DND-41 (cell line): ENCODE data around the gene SLC38A10.

Experiments used
- ATAC-seq: fragments of 200-7000 bp; cut with Tn5 transposase; 3 replicates; pipeline ENCODE4 v1.9.1; 2021; ENCODE audit warnings: low read depth; ENCODE audit not compliant: insufficient read depth
- DNase-seq: peaks from one replicate; pipeline ENCODE4 v3.0.0-alpha.2; 2020
- H2AFZ ChIP-seq: 2 replicates; pipeline ENCODE4 v1.6.0; 2012; ENCODE audit warnings: low read depth, low read length
- H3K27ac ChIP-seq: 2 replicates; pipeline ENCODE4 v1.5.1; 2012; ENCODE audit warnings: low read length, inconsistent platforms
- H3K27me3 ChIP-seq: fragments of 200-600 bp; sonication (generic); 2 replicates; pipeline ENCODE4 v1.6.0; 2012; ENCODE audit warnings: low read length, mild to moderate bottlenecking, inconsistent platforms; ENCODE audit not compliant: insufficient read depth, poor library complexity
- H3K36me3 ChIP-seq: 2 replicates; pipeline ENCODE4 v1.5.1; 2012; ENCODE audit warnings: low read length, inconsistent platforms; ENCODE audit not compliant: insufficient read depth
- H3K4me1 ChIP-seq: 2 replicates; pipeline ENCODE4 v1.5.1; 2012; ENCODE audit warnings: mild to moderate bottlenecking, low read length; ENCODE audit not compliant: insufficient read depth
- H3K4me2 ChIP-seq: 2 replicates; pipeline ENCODE4 v1.6.0; 2012; ENCODE audit warnings: mild to moderate bottlenecking, moderate library complexity, low read length, inconsistent platforms; ENCODE audit not compliant: insufficient read depth
- H3K4me3 ChIP-seq, 2 experiments: fragments of 200-600 bp in 1 of 2; shearing (Covaris generic) in 1 of 2; 2 replicates each; pipeline ENCODE4 v1.5.1; 2012 to 2016; ENCODE audit warnings: inconsistent platforms in 2 of 2, low read length in 2 of 2, mild to moderate bottlenecking in 2 of 2, low read depth in 1 of 2, moderate library complexity in 1 of 2
- H3K79me2 ChIP-seq: 2 replicates; pipeline ENCODE4 v1.6.0; 2012; ENCODE audit warnings: low read length, inconsistent platforms; ENCODE audit not compliant: insufficient read depth
- H3K9ac ChIP-seq: 2 replicates; pipeline ENCODE4 v1.6.0; 2012; ENCODE audit warnings: low read depth, mild to moderate bottlenecking, inconsistent platforms, low read length, moderate library complexity
- H3K9me3 ChIP-seq: 2 replicates; pipeline ENCODE4 v1.5.1; 2012; ENCODE audit warnings: low read length, moderate library complexity, mild to moderate bottlenecking, inconsistent platforms; ENCODE audit not compliant: insufficient read depth, severe bottlenecking
- H4K20me1 ChIP-seq: 2 replicates; pipeline ENCODE4 v1.6.0; 2012; ENCODE audit warnings: low read length; ENCODE audit not compliant: insufficient read depth
- CTCF ChIP-seq: IDR thresholded peaks from 2 replicates; pipeline ENCODE4 v1.5.1; 2012; ENCODE audit warnings: borderline replicate concordance, low read length, moderate library complexity, mild to moderate bottlenecking; ENCODE audit not compliant: poor library complexity, severe bottlenecking; ENCODE audit errors: extremely low read depth
- EZH2 ChIP-seq: IDR thresholded peaks from 3 replicates; pipeline ENCODE4 v1.6.1; 2012; ENCODE audit warnings: borderline replicate concordance, low read depth, mild to moderate bottlenecking, moderate library complexity, low read length, inconsistent platforms; ENCODE audit not compliant: severe bottlenecking

Gene SLC38A10

DNA sequence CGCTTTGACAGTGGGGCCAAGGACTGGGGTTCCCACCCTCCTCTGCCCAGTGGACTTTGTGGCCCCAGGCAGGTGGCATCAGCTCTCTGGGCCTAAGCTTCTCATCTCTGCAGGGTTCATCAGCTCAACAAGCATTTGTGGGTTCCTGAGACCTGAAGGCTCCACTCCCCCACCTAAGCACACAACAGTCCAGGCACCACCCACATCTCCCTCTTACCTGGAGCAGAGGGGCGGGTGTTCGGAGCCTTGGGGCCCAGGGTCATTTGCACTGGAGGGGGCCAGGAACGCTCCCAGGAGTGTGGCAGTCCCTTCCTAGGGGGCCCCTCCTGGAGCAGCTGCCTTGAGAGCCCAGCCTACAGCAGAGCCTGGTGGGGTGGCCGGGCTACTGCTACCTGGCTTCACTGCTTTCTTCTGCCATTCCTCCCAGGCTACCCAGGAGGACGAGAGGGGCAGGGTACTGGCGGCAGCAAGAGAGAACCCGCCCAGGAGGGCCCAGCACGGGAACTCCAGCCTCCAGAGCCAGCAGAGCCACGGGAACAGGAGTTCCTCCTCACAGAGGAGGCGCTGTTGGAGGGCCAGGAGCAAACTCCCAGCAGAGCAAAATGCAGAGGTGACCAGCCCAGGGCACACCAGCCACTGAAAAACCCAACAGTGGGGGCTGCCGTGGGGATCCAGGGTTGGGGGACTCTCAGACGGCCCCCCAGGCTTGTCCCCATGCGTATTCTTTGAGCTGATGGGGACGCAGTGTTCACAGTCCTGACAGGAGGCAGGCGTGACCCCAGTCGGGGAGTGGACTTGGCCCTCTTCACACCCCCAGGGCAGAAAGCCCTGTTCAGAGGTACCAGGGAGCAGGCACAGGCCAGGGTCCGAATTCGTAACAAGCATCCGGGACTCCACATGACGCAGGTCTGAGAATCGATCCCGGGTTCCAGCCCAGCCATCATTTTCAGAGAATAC, 35.1 kb upstream of the SLC38A10 start:
- Histone ChIP-seq H2AFZ (no peak overlapping the region), H3K9me3 (no peaks in the 10 kb centered on the region), H3K9ac (no peak overlapping the region), H3K4me3 (no peak overlapping the region), H3K4me1 (no peaks in the 10 kb centered on the region), H3K27me3 (peaks cover 4% of the 10 kb centered on the region), H4K20me1 (peaks cover 19% of the 10 kb centered on the region; the same call in 1 of the 2 replicates), H3K79me2 (no peaks in the 10 kb centered on the region), H3K27ac (no peak overlapping the region), H3K36me3 (no peaks in the 10 kb centered on the region), H3K4me2 (no peak overlapping the region)
- no peak for ATAC-seq
- DNase-seq: no peak
- TF ChIP-seq CTCF: no peak

DNA sequence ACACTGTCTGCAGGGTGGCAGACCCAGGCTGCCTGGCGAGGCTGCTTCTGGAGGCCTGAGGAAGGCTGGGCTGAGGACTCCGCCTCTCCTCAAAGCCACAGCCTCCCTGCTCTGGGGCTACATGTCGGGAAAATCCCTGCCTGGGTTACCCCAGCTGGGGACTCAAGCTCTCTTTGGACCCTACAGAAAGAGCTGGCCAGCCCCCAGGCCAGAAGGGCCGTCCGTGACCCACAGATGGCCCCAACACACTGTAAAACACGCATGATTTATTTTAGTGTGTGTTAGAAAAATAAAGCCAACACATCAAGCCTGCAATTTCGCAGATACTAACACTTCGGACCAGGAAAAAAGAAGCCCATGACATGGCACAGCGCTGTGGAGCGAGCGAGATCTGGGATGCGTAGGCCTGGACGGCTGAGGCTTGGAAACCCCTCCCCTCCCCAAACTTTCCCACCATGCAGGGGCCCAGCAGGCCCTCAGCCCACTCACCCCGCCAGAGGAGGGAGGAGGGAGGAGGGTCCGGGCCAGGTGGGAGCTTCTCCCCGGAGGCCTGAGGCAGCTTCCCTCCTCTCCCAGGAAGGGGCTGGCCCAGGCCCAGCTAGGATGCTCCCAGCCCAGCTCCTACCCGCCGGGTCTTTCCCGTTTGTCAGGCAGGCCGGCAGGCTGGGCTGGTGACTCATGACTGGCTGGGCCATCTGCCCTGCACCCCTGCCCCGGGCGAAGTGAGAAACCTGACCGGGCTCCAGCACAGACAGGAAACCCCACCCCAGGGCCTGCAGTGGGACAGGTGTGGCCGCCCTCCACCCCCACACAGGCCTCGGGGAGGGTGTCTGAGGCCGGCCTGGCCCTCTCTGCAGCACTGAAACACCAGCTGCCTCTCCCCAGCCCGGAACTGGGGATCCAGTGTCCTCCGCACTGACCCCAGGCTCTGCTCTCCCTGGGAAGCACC, 34.1 kb upstream of the SLC38A10 start:
- no peak for ATAC-seq
- DNase-seq: no peak
- Histone ChIP-seq H3K4me2 (no peak overlapping the region), H3K36me3 (no peaks in the 10 kb centered on the region), H3K4me1 (no peaks in the 10 kb centered on the region), H3K9ac (no peak overlapping the region), H3K27me3 (peaks cover 4% of the 10 kb centered on the region), H3K9me3 (no peaks in the 10 kb centered on the region), H3K79me2 (no peaks in the 10 kb centered on the region), H3K27ac (no peak overlapping the region), H4K20me1 (peaks cover 12% of the 10 kb centered on the region; the same call in 1 of the 2 replicates), H3K4me3 (no peak overlapping the region), H2AFZ (no peak overlapping the region)
- TF ChIP-seq CTCF (no peak), EZH2 (no peak)

DNA sequence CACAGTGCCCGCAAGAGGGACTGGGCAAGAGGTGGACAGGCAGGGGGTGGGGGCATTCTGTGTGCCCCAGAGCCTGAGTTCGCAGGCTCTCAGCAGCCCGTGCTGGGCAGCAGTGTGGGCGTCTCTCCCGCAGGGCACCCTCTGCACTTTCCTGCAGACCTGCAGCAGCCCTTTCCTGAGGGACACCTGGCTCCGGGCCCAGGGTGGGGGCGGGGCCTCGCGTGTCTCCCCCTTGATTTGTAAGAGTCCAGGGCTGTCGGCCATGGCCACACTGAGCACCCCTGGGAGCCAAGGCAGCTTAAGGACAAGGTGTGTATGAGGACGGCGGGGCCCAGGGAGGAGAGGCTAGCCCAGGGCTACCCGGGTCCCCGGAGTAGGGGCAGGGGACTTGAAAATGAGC, 33.4 kb upstream of the SLC38A10 start:
- Histone ChIP-seq H3K36me3 (no peaks in the 10 kb centered on the region), H3K27me3 (peaks cover 4% of the 10 kb centered on the region), H3K4me2 (no peak overlapping the region), H3K27ac (no peak overlapping the region), H4K20me1 (peaks cover 4% of the 10 kb centered on the region; the same call in 1 of the 2 replicates), H3K4me1 (no peaks in the 10 kb centered on the region), H3K4me3 (no peak overlapping the region), H2AFZ (no peak overlapping the region), H3K9ac (no peak overlapping the region), H3K79me2 (no peaks in the 10 kb centered on the region), H3K9me3 (no peaks in the 10 kb centered on the region)
- DNase-seq (no peak), ATAC-seq (no peak)
- TF ChIP-seq EZH2: no peak
- no peak for TF ChIP-seq CTCF
